Stimulated activated CD8-positive, alpha-beta memory T cell treated with anti-CD3 and anti-CD28 coated beads, Interleukin-12 subunit alpha, Interleukin-12 subunit beta, amount 100 ng/mL, for 24 hours (primary cell): ENCODE measurements around the gene C1orf122.

Experiments used
- DNase-seq: peaks from one replicate; pipeline ENCODE4 v3.0.0-alpha.2; 2020; ENCODE audit errors: extremely low read depth

The C1orf122 gene

GRCh38 chr1:37845049-37845646 is 37.6 kb downstream of the C1orf122 start:
- DNase-seq: no peak

GRCh38 chr1:37845786-37846185 is 38.2 kb downstream of the C1orf122 start:
- DNase-seq: no peak

DNA sequence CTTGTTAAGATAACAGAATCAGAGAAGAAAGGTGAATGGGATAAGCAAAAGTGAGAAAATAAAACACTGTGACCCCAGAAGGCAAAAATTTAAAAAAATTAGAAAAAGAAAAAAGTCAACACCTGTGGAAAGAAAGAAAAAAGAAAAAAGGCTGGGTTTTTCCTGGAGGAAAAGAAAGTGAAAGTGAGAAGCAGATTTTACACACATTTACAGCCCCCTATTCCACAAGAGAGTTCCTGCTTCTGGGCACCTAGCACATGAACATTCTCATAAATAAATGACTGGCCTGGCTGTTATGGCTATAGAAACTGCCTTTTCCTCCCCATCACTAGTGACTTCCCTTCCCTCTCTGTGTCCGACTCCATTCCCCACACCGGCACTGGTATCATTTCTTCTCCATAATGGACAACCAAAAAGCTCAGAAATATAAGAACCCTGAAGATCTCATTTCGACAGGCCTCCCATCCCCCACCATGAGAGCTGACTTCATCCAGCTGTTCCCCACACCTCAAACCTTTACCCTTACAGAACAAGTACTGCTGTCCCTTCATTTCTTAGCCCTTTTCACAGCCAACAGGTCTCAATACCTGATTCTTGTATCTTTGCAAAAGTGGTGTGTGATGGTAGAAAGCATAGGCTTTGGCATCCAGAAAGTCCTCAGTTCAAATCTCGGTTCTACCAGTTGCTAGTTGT is 39.2 kb downstream of the C1orf122 start:
- DNase-seq: no peak

DNA sequence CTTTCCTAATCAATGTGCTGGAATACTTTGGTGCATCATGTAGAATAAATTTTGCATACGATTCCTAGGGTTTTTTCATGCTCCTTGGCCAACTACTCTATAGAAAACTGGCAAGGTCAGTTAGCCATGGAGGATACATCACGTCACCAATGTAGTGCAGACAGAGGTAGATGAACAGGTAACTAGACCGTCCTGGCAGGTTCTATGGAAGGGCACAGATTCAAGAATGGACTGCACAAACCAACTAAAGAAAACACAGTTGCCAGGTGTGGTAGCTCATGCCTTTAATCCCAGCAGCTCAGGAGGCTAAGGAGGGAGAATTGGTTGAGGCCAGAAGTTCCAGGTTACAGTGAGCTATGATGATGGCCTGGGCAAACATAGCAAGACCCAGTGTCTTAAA is 41.9 kb downstream of the C1orf122 start:
- no peak for DNase-seq

DNA sequence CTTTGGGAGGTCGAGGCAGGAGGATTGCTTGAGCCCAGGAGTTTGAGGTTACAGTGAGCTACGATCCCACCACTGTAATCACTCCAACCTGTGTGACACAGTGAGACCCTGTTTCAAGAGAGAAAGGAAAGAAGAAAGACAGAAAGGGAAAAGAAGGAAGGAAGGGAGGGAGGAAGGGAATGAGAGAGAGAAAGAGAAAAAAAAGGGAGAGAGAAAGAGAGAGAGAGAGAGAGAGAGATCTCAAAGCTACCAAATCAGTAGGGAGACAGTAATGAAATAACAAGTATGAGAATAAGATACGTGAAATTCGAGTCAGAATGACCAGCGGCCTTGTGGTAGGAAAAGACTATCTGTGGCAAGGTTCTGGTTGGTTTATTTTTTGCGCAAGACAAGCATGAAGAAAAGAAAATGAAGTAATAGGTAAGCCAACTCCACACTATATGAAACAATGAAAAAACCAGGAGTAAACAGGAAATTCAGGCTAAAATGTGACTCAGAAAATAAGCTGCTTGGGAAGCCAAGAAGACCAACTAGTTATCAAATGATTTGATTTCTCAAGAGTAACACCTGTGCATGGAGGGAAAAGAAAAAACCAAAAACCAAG is 42.9 kb downstream of the C1orf122 start:
- DNase-seq: no peak

DNA sequence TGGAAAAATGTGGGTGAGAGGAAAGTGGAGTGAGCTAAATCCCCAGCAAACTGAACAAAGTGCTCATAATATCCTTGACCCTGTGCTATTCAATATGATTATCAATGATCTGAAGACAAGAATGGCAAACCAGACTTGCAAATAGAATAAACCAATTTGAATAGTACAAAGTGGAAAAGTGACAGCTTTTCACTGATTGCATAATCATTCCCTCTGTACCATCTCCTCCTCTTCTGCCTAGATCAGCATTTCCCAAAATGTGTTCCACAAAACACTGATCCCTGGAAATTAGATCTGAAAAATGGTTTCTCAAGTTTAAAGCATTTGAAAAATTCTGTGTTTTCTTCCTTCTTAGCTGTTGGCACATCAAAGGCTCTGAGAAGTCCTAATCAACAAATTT is 43.7 kb downstream of the C1orf122 start:
- DNase-seq: no peak

DNA sequence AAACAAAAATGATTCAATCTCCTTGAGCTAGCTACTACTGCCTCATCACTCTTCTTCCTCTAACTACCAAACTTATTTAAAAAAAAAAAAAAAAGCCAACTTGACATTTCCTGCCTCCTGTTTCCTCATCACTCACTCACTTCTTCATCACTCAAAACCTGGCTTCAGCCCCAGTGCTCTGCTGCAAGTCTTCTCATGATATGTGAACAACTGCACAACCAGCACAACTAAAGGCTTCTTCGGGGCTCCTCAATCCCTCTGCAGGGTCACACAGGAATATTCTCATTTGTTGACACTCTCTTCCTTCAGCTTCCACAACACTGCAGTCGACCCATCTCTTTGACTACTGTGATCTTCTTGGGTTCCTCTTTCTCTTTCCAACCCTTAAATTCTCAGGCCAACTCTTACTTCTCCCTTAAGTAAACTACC is 44.2 kb downstream of the C1orf122 start:
- DNase-seq: no peak

DNA sequence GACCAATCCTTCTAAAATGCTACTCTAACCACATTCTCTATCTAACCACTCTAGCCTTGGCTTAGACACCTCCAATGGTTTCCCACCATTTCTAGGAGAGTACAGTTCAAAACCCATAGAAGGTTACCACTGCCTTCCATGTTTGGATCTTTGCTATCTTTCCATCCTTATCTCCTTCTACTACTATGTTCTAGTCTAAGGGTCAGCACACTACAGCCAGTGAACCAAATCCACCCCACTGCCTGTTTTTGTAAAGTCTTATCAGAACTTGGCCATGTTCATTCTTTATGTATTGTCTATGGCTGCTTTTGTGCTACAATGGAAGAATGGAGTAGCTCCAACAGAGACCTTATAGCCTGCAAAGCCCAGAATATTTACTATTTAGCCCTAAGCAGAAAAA is 45.6 kb downstream of the C1orf122 start:
- DNase-seq: no peak

DNA sequence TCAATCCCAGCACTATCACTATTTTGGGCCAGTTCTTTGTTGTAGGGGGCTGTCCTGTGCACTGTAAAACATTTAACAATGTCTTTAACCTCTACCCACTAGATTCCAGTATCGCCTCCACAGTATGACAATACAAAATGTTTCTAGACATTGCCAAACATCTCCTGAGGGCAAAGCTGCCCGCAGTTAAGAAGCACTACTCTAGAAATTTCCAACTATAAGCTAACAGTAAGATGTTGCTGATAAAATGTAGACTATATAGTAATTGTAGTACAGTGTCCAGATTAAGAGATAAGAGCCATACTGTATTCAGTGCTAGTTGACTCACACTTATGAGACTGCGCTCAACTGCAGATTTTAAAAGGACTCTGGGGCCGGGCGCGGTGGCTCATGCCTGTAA is 46.8 kb downstream of the C1orf122 start:
- DNase-seq: no peak
